GM19043 (cell line): ENCODE results near the gene KIRREL1.

ENCODE experiments used
- ATAC-seq: cut with Tn5 transposase; IDR thresholded peaks from one replicate; pipeline ENCODE4 v1.9.1; 2021; ENCODE audit warnings: low read depth; ENCODE audit not compliant: unreplicated experiment

KIRREL1 gene

DNA sequence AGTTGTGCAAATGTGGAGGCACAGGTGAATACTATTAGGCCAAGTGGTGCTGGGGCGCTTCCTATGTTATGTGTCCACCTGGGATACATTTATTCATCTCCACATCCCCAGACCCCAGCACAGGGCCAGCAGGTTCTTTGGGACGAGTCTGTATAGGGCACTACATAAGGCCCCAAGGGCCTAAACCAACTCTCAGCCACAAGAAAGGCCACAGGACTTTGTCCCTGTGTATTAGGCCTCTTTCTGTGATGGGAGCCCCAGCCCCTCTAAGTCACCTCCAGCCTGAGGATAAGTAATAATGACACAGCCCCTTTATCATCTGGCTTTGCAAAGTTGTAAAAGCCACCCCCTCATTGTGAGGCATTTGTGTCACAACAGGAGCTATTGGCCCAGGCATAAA is 108.0 kb downstream of the KIRREL1 start:
- ATAC-seq: no peak

DNA sequence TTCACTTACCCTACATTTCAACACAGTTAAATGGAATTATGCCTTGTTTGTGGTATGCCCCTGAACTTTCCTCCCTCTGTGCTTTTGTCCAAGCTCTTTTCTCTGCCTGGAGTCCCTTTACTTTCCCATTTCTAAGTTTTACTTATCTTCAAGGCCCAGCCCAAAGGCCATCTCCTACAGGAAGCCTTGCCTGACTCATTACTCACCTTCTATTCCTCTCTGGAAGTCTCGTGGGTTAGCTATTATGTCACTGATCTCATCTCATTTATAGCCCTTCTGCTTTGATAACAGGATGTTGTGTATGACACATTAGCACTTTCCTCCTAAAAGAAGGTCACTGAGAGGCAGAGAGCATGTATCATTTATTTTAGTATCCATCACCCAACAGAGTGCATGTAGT is 108.5 kb downstream of the KIRREL1 start:
- ATAC-seq: no peak

DNA sequence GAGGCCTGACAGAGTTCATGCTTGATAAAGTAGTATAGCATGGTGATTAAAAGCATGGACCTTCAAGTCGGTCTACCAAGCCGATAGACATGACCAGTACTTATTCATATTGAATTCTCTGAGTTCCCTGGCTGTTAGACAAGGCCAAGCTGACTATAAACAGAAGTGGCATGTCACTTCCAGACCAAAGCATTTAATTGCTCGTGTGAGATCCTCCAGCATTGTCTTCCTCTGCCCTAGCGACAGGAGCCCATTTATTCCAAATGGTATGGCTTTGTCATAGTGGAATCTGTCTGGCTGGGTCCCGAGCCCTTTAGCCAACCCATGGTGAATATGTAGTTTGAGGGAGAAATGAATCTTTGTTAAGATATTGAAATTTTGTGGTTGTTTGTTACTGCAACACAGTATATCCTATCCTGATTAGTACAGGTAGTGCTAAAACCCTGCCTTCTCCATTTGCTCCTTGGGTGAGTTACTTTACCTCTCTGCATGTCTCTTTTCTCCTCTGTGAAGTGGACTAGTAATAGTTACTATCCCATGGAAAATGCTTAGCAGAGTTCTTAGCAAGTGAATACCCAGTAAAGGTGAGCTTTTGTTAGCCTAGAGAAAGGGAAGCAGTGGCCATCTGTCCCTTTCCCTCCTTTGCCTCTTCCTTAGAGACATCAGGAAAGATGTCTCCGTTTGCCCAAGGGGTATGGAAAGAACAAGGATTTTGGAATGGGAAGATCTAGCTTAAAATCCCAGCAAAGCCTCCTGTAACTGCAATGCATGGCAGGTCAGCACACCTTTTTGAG is 109.6 kb downstream of the KIRREL1 start:
- ATAC-seq: no peak

DNA sequence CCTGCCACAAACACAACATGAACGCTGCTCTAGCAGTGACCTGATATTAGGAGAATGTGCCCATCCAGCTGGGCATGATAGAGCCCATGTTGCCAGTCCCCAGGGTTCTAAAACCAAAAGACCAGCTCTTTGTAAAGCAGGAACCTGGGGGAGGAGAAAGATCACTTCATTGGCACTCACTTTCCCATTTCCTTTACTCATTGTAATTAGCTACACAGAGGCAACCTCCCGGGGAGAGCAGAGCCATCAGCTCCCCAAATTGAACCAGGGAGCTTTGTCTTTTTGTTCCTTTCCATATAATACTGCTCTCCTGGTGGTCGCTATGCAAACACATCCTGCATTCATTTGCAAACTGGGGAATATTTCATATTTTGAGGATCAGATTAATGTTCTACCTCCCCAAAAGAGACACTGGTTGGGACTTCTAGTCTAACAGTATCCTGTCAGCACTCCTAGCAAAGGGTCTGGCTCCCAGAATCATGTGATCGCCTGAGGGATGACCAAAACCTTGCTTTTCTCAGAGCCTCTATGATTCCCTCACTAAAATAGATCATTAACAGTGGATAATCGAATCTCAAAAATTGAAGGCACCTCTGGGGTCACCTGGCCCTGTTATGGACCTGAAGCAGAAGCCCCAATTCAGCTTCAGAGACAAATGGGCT is 110.5 kb downstream of the KIRREL1 start:
- ATAC-seq: no peak

DNA sequence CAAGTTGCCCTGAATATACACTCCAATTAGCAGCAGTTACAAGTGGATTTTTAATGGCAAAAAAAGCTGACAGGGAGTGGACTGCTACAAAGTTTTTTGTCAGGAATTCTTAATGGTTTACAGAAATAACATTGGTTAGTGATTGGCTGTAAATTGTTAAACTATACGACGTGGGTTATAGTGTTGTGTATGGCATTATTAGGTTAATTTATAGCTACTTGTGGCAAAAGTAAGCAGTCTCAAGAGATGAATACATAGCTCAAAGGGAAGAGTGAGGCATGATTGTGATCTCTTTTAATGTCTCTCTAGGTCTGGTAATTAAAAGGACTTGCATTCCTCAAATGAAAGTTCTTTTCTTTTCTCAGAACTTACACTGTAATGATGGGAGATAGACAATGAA is 111.4 kb downstream of the KIRREL1 start:
- no peak for ATAC-seq

DNA sequence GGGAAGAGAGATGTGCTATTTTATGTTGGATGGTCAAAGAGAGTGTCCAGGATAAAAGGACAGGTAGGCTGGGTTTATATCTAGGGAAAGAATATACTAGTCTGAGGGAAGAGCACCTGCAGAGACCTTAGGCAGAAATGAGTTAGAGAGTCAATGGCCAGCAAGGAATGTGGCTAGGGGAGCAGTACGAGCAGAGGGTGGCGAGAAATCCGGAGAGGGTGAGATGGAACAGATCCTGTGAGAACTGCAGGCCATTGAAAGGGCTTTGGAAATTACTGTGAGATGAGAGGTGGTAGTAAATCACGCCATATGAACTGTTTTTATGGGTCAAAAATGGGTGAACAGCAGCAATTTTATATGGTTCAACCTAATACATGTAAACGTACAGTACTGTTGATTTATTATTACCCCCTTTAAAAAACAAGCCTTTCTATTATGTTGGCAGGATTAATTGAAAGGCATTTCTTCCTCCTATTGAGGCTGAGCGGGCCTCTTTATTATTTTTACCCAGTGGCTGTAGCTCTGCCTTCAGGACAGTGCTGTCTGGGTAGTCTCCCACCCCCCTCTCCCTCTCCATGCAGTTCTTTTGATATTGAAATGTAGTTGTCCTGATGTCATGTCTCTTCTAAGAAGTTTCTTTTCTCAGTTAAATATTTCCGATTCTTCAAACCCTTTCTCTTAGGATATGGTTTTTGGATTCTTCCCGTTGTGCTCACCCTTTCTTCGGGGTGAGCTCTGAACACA is 112.1 kb downstream of the KIRREL1 start:
- ATAC-seq: no peak

DNA sequence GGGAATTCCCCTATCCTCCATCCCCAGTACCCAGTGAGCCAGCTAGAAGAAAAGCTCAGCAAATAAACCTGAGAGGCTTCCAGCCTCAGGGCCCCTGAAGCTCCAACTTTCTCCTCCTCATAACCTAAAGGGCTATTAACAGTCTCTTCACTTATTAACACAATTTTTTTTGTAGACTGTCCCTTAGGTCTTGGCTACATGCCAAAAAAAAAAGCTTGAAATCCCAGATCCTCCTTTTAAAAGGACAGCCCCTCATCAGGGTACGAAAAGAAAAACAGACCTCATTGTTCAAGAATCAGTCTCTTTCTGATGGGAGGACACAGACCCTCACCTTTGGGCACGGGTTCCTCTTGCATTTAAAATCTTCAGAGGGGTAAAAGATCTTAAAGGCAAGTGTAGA is 114.5 kb downstream of the KIRREL1 start:
- ATAC-seq: no peak

DNA sequence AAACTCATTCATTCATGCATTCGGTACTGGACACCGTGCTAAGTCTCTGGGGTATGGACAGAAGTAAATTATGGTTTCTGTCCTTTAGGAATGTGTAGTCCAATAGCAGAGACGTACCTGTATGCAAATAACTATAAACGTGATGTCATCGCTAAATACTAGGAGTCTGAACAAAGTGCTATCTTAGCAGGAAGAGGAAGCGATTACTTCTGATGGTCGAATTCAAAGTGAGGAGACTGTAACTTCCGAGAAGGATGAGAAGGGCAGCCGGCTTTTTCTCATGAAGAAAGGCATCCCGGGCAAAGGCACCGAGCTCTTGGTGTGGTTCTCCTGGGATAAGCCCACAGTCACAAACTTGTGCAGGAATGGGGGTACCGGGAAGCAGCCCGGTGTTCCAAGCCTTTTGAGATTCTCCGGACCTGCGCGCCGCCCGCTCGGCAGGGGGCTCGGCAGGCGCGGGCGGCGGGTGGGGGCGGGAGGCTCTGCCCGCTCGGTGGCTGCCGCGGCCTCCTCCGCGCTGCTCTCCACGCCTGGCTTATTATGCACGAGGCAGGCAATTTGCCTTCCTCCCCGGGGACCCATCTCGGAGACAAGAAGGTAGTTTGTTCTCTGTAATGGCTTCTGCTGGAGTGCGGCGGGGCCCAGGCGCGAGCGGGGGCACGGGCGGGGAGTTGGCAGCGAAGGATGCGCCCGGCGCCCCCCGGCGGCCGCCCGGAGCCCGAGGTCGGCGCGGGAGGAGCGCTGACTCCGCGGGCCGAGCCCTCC is 119.7 kb downstream of the KIRREL1 start:
- no peak for ATAC-seq

DNA sequence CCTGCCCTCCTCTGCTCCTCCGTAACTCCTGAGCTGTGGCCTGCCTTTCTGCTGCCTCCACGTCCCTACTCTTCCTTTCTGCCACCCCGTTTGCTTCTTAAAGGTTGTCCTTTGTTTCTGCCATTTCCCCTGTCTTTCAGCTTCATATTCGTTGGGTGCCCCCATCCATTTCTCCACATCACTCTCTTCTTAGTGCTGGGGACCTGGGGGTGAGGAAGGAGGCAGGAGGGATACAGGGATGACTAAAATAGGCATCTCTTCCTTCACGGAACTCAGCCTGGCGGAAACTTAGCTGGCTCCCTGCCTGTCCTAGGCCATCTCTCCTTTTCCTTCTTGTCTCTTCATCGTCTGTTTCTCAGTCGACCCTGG is 120.3 kb downstream of the KIRREL1 start:
- no peak for ATAC-seq

DNA sequence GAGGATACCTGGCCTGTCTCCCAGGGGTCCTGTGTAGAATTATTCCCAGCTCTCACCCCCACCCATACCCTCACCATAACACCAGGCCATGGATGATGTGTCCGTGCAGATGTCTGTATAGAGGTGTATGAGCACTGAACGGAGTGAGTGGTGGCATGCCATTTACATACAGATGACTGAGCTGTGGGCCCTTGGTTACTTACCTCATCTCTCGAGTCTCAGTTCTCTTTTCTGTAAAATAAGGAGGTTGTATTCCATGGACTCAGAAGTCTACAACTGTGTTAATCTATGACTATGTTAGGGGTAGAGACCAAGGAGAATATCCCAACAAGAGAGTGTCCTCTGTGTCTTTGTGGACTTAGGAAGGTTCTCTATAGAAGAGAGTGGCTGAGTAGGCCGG is 121.7 kb downstream of the KIRREL1 start:
- peak; percentile 92 for ATAC-seq

DNA sequence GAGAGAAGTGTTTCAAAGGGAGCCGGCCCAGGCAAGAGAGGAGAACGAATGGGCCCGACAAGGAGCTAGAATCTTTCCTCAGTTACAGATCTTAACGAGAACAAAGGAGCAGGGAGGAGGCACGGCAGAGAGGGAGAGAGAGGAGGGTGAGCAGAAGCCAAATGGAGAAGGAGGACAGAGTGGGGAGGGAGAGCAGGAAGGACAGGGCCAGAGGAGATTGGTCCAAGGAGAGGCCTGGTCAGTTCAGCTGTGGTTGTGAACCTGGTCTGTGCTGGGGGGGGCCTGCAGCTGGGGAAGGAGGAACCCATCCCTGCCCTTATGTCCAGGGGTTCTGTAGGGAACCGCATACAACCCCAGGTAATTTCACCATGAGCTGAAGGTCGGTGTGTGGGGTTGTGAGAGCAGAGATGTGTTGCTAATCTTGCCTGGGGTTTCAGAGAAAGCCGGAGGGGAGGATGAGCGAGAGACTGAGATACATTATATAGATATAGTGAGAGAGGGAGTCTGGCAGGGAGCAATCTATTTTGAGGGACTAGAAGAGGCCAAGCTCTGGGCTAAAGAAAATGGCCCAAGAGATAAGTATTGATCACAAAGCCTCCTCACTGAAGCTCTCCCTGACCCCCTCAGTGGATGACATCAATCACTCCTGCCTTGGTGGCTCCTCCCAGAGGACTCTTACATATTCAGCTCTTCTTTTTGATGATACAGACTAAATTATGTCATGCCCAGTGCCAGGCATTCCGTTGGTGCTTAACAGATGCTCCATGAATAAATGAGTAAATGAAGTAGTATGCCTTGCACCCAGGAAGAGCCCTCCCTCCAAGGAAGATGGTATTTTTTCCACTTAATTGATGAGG is 123.1 kb downstream of the KIRREL1 start:
- no peak for ATAC-seq

DNA sequence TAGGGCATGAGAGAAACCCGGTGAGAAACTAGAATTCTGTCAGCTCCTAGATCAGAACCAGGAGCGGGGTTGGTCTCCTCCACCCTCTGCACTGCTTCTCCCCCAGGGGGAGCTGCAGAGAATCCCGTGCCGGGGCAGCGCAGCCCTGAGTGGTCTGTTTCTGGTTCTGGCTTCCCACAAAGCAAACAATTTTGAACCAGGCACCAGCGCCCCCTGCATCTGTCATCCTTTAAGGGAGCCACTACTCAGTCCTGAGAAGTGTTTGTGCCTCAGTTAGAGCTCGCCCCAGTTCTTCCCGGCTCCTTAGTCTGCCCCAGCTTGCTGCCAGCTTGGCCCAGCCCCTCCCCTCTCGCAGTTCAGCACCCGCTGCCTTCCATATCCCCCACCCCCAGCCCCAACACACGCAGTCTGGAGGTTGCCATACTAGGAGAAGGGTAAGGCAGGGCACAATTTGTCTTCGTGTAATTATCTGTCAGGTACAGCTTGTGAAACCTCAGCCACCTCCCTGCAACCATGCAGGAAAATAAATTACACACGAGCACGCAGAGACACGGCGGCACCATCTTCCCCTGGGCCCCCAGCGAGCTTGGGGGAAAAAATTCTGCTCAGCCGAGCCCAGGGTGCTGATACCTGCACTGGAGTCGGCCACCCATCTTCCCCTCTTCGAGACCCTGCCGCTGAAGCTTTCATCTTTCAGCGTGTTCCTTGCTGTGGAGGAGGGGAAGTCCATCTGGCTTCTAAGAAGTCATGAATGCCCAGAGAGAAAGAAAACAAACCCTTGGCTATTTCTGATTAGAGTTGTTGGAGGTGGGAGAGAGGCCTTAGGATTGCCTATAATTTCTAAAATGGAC is 124.6 kb downstream of the KIRREL1 start:
- no peak for ATAC-seq

DNA sequence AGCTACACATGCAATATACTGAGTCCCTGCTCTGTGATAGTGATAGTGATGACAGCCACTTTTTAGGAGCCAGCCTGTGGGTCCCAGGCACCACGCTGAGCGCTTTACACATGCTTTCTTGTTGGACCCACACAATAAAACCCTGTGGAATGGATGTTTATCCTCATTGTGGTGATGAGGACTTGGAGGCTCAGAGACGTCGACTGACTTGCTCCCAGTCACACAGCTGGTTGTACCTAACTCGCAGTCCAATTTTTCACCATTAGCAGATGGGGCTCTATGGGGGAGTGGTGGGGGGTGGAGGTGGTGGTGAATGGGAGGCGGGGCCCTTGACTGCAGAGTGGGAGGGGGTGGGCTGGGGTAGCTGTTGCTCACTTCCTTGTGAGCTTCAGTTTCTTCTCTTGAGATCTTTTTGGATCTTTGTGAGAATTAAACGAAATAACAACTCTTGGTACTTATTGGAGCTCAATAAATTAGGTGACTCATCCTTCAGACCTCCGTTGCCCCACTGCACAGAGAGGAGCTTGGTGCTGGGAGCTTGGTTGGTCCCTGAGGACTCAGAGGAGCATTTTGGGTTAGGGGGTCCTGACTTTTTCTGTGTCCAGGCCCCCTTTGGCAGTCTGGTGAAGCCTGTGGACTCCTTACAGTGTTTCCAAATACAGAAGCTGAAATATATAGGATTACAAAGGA is 125.4 kb downstream of the KIRREL1 start:
- ATAC-seq: no peak

DNA sequence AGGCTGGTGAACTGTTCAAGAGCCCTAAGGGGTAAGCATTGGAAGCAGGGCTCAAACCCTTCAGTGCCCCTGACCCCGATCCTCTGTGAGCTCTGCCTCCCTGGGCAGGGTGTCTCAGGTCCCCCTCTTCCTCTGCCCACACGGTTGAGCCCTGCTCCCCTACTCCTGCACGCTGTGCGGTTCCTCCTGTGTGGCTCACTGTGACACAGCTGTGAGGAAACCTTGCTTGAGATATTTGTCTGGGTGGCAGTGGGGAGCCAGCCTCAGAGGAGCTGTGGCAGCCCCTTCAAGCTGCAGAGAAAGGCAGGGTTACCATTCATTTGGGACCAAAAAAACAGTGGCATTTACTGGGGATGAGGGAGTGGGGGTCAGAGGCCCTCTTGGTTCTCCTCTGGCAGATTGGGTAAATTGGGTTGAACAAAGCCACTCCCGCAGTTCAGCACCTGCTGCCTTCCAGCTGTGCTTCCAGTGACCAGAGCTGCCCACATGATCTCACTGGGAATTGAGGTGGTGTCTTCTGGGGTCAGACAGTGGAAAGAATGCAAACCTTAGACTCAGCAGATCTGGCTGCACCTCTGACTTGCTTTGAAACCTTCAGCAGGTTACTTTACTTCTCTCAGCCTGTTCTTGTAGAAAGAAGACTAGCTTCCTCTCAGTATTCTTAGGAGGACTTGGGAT is 126.7 kb downstream of the KIRREL1 start:
- ATAC-seq: no peak

DNA sequence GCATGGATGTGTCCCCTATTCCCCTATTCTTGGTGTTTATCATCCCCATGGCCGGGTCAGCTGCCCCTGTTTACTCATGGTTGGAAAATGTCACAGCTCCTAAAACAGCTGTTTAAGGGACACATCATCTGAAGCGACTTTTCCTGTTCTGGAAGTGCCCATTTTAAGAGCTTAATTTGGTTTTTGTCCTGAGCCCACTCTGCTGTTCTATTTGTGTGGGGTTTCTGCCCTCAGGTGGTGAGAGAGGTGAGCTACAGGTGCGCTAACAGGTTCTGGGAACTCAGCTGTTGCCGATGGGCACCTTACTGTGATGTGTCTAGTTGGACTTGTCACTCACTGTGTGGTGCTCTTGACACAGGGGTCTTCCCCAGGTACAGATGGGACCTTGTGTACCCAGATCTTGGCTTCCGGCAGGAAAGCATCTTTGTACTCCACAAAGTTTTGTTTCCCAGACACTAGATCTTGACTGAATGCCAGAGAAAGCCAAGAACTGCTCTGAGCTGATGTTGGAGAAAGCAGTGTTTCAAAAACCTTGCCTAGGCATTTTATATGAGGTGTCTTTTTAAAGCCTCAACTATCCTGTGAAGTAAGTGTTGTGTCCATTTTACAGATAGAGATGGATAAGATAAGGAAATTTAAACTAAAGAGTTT is 128.3 kb downstream of the KIRREL1 start:
- ATAC-seq: no peak

DNA sequence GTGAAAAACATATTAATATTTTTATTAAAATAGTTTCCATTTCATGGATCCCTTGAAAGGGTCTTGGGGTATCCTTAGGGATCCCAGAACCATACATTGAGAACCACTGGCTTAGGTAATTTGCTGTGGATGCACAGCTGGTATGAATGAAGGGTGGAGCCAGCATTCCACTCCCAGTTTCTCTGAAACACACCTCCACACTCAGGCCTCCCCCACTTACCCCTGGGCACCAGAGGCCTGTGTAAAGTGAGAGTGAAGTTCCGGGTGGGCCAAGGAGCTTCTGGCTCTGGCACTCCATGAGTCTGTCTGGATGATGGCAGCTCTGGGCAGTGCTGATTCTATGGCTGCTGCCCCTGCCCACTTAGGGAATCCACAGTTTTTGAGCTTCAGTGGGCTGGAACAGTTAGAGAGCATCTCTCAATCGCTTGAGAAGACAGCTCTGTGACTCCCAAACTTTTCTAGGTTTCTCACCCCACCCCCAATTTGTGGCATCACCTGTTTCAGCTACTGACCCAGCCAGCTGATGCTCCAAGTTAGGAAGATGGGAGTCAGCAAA is 129.5 kb downstream of the KIRREL1 start:
- no peak for ATAC-seq

DNA sequence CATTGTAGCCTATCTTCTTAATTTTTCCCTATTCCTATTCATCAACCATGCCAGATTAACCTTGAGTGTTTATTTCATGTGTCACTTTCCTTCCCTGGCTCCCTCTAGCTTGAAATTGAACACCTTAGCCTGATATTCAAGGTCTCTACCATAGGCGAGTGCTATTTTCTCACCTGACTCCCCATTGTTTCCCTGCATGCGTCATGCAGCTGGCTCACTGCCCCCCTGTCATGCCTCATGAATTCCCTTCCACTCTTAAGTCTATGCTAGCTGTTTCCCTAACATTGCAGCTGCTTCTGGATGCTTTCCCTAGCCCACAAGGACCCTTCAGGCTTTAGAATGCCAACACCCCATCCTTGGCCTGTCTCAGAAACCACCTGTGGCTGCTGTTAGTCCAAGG is 130.6 kb downstream of the KIRREL1 start:
- no peak for ATAC-seq
